Panc1 (cell line): ENCODE measurements around the gene BTG2. TPM values are rescaled to one million over a fixed set of nuclear protein-coding genes. Genes with fewer than 3 reads are reported as not detected.

Source experiments
- ATAC-seq: fragments of 200-7000 bp; cut with Tn5 transposase; 2 replicates; pipeline ENCODE4 v1.9.1; 2020; ENCODE audit warnings: mild to moderate bottlenecking, moderate library complexity
- BruUV-seq: library from RNA; stranded (reverse); fragments of 400-500 nt; replicated peaks from 2 replicates; lab custom pipeline; 2021; lab: Mats Ljungman, UMichigan
- CTCF ChIA-PET: fragments of 300-600 bp; sonication (Branson Sonifier 250); formaldehyde crosslinking; loops from one replicate; lab custom pipeline; 2022; ENCODE audit warnings: antibody characterized with exemption; lab: Charles Lee
- POLR2A ChIA-PET: fragments of 300-600 bp; sonication (Branson Sonifier 250); formaldehyde crosslinking; loops from one replicate; lab custom pipeline; 2022; ENCODE audit warnings: antibody characterized with exemption; lab: Charles Lee
- DNase-seq: peaks from one replicate; pipeline ENCODE4 v3.0.0-alpha.2; 2010; ENCODE audit warnings: low read depth, low spot score
- H3K27ac ChIP-seq: 2 replicates; pipeline ENCODE4 v1.5.1; 2011; ENCODE audit warnings: mild to moderate bottlenecking, low read length, inconsistent platforms
- H3K27me3 ChIP-seq: fragments of 200-500 bp; sonication (Bioruptor generic); 2 replicates; pipeline ENCODE4 v1.6.0; 2014; ENCODE audit warnings: low read length, inconsistent platforms; ENCODE audit not compliant: control insufficient read depth, insufficient read depth
- H3K36me3 ChIP-seq: fragments of 200-500 bp; sonication (Bioruptor generic); 2 replicates; pipeline ENCODE4 v1.5.1; 2014; ENCODE audit warnings: inconsistent platforms, mild to moderate bottlenecking, low read length, moderate library complexity; ENCODE audit not compliant: control insufficient read depth, insufficient read depth
- H3K4me1 ChIP-seq: 2 replicates; pipeline ENCODE4 v1.5.1; 2011; ENCODE audit warnings: inconsistent platforms, mild to moderate bottlenecking, low read length, moderate library complexity; ENCODE audit not compliant: control insufficient read depth, insufficient read depth
- H3K4me3 ChIP-seq, 2 experiments: 2 replicates each; pipeline ENCODE4 v1.5.1; 2011 to 2012; ENCODE audit warnings: low read depth in 2 of 2, low read length in 2 of 2, mild to moderate bottlenecking in 2 of 2, inconsistent platforms in 1 of 2, moderate library complexity in 1 of 2
- H3K9me3 ChIP-seq: fragments of 200-500 bp; sonication (Bioruptor generic); 2 replicates; pipeline ENCODE4 v1.5.1; 2014; ENCODE audit warnings: low read depth, mild to moderate bottlenecking, inconsistent platforms, low read length, moderate library complexity; ENCODE audit not compliant: control insufficient read depth, insufficient read depth
- POLR2AphosphoS5 ChIP-seq: IDR thresholded peaks from 2 replicates; pipeline ENCODE4 v1.6.1; 2012; ENCODE audit warnings: mild to moderate bottlenecking, low read depth, low read length, moderate library complexity
- SIN3A ChIP-seq: IDR thresholded peaks from 2 replicates; pipeline ENCODE4 v1.6.1; 2012; ENCODE audit warnings: low read depth, mild to moderate bottlenecking, low read length, moderate library complexity, borderline replicate concordance; ENCODE audit not compliant: insufficient read depth
- in situ Hi-C: cut with HindIII; loops from 2 replicates; pipeline ENCODE4 v1.10.0; 2016; ENCODE audit warnings: low sequenced_read_pairs, low pct_unique_long_range_greater_than_20kb
- intact Hi-C: fragments of 100-400 bp; cut with micrococcal nuclease; formaldehyde crosslinking; loops from one replicate; pipeline ENCODE4 v1.10.0; 2022; ENCODE audit not compliant: unreplicated experiment
- total RNA-seq: library from RNA; stranded (reverse); gene quantifications from one replicate; pipeline ENCODE4 v1.2.1, GENCODE V29; 2021; ENCODE audit not compliant: unreplicated experiment
- TF ChIP-seq, protein P1 (sequence below): fragments of 450-650 bp; IDR thresholded peaks from 2 replicates; pipeline ENCODE4 v1.5.1; 2017; ENCODE audit warnings: mild to moderate bottlenecking
- TF ChIP-seq, protein P2 (sequence below), 2 experiments: IDR thresholded peaks; 2 replicates each; pipeline ENCODE4 v1.6.1; 2011 to 2012; ENCODE audit warnings: low read depth in 2 of 2, control low read depth in 1 of 2, low read length in 1 of 2, mild to moderate bottlenecking in 1 of 2, moderate library complexity in 1 of 2; ENCODE audit not compliant: insufficient read depth in 1 of 2

Gene BTG2
- total RNA-seq, 1 experiment from 2014 or later, result 6.1 TPM

DNA sequence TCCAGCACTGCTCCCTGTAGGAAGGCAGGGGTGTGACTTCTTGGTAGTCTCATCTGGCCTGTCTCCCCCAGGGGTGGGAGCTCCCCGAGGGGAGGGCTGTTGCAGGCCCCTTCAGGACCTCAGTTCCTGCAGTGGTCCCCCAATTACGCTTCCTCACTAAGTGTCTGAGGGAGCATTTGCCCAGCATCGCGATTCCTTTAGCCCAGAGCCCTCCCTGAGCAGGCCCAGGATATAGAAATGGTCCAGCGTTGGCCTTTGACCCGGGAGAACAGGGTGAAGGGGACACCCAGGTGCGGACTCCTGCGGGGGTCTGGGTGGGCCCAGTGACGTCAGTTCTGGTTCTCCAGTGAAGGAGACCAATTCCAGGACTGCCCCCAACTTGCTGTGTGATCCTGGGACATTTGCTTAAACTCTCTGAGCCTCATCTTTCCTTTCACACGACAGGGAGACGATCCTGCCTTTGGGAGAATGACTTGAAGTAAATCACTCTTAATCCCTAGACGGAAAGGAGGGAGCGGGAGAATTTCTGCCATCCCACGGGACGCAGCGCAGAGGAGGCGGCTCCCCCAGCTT is 32.6 kb upstream of the BTG2 start:
- no peak overlapping the region for H3K27ac ChIP-seq
- no peaks in the 10 kb centered on the region for H3K27me3 ChIP-seq
- ATAC-seq (no peak), DNase-seq (no peak)
- no peaks in the 10 kb centered on the region for H3K9me3 ChIP-seq
- ChIA-PET POLR2A (no interaction called here), CTCF (interaction anchor here (0.6 to 1.1 kb wide), 15 partner anchors 13 to 225 kb away, joined by 3 to 8 read pairs (median 4); no protein-coding TSS in a partner anchor)
- no TSS peak for BruUV-seq
- TF ChIP-seq POLR2AphosphoS5, result no peak
- TF ChIP-seq, protein P1, sequence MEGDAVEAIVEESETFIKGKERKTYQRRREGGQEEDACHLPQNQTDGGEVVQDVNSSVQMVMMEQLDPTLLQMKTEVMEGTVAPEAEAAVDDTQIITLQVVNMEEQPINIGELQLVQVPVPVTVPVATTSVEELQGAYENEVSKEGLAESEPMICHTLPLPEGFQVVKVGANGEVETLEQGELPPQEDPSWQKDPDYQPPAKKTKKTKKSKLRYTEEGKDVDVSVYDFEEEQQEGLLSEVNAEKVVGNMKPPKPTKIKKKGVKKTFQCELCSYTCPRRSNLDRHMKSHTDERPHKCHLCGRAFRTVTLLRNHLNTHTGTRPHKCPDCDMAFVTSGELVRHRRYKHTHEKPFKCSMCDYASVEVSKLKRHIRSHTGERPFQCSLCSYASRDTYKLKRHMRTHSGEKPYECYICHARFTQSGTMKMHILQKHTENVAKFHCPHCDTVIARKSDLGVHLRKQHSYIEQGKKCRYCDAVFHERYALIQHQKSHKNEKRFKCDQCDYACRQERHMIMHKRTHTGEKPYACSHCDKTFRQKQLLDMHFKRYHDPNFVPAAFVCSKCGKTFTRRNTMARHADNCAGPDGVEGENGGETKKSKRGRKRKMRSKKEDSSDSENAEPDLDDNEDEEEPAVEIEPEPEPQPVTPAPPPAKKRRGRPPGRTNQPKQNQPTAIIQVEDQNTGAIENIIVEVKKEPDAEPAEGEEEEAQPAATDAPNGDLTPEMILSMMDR, result 0 out of 2 replicates have a peak, but pooled peaks have one; percentile 6
- H3K36me3 ChIP-seq, result no peaks in the 10 kb centered on the region
- in situ Hi-C loops, result no loop called here
- H3K4me1 ChIP-seq, result peaks cover 6% of the 10 kb centered on the region
- intact Hi-C loops, result loop anchor here (1.0 kb wide), 1 partner anchor 68 kb away; no protein-coding TSS in a partner anchor
- H3K4me3 ChIP-seq, result no peak overlapping the region

DNA sequence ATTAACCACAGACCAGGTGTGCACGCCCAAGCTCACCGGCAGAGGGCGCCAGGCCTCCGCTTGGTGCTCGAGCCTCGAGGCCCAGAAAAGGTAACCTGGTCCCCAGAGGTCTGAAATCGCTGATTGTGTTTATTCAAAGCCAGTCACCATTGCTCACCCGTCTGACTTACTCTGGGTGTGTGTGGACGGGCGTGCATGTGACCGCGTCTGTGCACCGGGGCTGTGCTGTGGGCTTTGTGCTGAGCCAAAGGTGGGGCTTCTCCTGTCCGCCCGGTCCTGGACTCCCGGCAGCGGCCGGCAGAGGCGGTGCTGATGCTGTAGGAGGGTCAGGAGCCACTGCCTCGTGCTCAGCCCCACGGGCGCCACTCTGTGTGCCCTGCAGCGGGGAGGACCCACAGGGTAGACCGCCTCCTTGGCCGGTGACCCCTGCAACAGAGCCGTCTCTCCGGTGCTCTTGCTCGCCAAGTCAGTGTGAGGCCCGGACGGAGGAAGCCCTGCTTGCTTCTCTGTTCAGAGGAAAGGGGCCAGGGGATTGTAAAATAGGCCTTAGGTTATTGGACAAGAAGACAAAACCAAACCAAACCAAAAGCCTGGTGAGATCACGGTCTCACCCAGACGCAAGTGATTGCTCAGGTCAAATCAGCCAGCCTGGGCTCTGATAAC is 32.0 kb upstream of the BTG2 start:
- ATAC-seq (peak; percentile 83), DNase-seq (peak; percentile 53)
- 0 out of 4 replicates have a peak overlapping the region, but pooled peaks of 1 of the 2 experiments have one; percentile 13 for H3K4me3 ChIP-seq
- POLR2A ChIA-PET, result no interaction called here
- BruUV-seq, result no TSS peak
- no peaks in the 10 kb centered on the region for H3K36me3 ChIP-seq
- intact Hi-C loops, result loop anchor here (1.0 kb wide), 1 partner anchor 67 kb away; no protein-coding TSS in a partner anchor
- H3K4me1 ChIP-seq, result peaks cover 6% of the 10 kb centered on the region
- CTCF ChIA-PET, result interaction anchor here (0.6 to 1.1 kb wide), 15 partner anchors 13 to 224 kb away, joined by 3 to 8 read pairs (median 4); no protein-coding TSS in a partner anchor
- H3K27ac ChIP-seq, result no peak overlapping the region
- in situ Hi-C loops, result no loop called here
- H3K9me3 ChIP-seq, result no peaks in the 10 kb centered on the region
- TF ChIP-seq, protein P2, sequence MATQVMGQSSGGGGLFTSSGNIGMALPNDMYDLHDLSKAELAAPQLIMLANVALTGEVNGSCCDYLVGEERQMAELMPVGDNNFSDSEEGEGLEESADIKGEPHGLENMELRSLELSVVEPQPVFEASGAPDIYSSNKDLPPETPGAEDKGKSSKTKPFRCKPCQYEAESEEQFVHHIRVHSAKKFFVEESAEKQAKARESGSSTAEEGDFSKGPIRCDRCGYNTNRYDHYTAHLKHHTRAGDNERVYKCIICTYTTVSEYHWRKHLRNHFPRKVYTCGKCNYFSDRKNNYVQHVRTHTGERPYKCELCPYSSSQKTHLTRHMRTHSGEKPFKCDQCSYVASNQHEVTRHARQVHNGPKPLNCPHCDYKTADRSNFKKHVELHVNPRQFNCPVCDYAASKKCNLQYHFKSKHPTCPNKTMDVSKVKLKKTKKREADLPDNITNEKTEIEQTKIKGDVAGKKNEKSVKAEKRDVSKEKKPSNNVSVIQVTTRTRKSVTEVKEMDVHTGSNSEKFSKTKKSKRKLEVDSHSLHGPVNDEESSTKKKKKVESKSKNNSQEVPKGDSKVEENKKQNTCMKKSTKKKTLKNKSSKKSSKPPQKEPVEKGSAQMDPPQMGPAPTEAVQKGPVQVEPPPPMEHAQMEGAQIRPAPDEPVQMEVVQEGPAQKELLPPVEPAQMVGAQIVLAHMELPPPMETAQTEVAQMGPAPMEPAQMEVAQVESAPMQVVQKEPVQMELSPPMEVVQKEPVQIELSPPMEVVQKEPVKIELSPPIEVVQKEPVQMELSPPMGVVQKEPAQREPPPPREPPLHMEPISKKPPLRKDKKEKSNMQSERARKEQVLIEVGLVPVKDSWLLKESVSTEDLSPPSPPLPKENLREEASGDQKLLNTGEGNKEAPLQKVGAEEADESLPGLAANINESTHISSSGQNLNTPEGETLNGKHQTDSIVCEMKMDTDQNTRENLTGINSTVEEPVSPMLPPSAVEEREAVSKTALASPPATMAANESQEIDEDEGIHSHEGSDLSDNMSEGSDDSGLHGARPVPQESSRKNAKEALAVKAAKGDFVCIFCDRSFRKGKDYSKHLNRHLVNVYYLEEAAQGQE (IDR thresholded peaks at IDR 0.05; ENCODE audit: insufficient read depth in 1 of 2, low read depth in 2 of 2, low read length in 1 of 2), result no peak
- no peak for TF ChIP-seq SIN3A
- TF ChIP-seq, protein P1, result peak; percentile 98
- no peaks in the 10 kb centered on the region for H3K27me3 ChIP-seq
